ENCODE results near the gene C1GALT1.
A peak's percentile ranks its signal among the peaks of the same experiment; 100 is the strongest.

C1GALT1 gene

DNA sequence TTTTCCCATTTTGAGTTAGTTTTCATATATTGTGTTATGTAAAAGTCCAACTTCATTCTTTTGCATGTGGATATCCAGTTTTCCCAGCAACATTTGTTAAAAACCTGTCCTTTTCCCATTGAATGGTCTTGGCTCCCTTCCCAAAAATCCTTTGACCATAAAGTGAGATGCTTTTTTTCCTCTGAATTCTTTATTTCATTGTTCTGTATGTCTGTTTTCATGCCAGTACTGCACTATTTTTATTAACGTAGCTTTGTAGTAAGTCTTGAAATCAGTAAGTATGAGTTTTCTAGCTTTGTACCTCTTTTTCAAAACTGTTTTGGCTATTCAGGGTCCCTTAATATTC lies 20.0 kb downstream of the C1GALT1 start:
- no peak for DNase-seq

DNA sequence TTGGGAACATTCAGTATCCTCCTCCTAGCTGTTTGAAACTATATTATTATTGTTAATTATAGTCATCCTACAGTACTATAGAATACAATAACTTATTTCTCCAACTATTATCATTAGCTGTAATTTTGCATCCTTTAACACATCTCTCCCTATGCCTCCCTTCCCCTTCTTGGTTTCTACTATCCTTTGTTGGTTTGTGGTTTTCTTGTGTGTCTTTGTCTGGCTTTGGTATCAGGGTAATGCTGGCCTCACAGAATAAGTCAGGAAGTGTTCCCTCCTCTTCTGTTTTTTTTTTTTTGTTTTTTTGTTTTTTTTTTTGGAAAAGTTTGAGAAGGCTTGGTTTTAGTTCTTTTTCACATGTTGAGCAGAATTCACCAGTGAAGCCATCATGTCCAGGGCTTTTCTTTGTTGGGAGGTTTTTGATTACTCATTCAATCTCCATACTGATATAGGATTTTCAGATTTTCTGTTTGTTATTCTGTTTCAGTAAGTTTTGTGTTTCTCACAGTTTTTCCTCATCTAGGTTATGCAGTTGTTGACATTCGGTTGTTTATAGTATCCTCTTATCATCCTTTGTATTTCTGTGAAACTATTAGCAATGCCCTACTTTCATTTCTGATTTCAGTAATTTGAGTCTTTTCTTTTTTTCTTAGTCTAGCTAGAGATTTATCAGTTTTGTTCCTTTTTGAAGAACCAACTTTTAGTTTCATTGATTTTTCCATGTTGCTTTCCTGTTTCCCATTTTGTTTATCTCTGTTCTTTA lies 21.6 kb downstream of the C1GALT1 start:
- no peak for DNase-seq

- DNase-seq = no peak
Measured at GRCh38 chr7:7207876-7208275, 25.5 kb downstream of the C1GALT1 start.

DNA sequence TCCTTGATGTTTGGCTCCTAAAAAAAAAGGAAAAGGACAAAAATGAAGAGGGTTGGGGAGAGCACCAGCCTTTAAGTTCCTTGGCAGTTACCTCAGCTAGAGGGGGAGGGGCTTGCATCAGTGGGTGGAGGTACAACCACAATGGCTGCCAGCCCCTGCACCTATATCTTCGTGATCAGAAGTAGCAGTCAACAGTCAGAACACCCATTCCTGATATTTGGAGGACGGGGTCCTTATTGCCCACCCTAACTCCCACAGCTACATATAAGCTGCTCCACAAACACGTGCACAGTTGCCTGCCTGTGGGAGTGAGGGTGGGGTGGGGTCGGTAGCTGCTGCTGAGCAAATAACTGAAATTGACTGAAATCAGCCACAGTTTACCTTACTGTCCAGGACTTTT lies 26.2 kb downstream of the C1GALT1 start:
- no peak for DNase-seq

GRCh38 chr7:7209412-7210050 lies 27.2 kb downstream of the C1GALT1 start:
- no peak for DNase-seq

GRCh38 chr7:7210475-7211237 lies 28.3 kb downstream of the C1GALT1 start:
- DNase-seq = no peak

DNA sequence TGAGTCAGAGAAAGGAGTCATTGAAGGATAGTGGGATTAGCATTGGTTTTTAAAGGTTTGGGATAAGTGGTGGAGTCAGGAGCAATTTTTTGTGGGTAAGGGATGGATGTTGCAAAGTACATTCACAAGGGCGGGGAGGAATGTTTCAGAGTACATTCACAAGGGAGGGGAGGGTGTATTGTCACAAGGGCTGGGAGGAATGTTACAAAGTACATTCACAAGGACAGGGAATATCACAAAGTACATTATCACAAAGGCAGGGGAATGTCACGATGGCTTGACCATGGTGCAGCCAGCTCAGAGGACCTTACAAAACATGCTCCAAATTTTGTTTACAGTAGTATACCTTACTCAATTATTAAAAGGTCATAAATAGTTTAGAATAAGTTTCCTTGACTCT lies 30.3 kb downstream of the C1GALT1 start:
- no peak for DNase-seq

DNA sequence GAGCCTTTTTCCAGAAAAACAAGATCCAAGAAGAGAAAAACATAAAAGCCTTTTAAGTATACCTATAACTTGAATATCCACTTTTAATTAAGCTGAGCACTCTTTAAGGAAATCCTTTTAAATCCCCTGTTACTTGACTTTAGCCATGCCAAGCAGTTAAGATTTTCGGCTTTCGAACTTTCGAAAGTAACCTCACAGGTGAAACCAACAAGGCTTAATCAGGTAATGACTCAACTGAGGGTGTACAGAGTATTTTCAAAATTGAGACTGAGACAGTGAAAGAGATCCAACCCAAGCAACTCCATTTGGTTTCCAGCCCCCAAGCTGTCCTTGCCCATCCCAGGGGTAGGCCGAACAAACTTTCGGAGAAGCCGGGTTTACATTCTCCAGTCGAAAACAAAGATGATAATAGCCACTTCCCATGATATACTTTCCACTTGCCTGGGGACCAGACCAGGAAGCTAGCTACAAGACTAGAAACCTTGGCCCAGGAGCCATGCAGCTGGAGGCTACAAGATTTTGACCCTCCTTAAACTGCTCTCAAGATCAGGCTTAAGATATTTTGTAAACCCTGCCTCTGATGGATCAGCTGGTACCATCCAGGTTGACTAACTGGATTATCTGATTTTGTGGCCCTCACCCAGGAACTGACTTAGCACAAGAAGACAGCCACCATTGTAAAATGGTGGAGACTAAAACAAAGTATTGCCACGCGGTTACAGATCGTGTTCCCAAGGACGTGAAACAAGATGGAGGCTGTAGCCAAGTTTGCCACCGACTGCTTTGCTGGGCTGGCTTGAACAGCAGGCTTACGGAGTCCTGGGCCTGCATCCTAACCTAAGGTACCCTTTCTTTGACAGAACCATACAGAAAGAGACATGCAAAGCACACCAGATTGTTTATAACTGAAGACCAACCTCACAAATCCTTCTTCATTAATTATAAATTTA lies 32.3 kb downstream of the C1GALT1 start:
- DNase-seq = no peak

GRCh38 chr7:7216279-7216678 lies 33.9 kb downstream of the C1GALT1 start:
- DNase-seq = no peak

DNA sequence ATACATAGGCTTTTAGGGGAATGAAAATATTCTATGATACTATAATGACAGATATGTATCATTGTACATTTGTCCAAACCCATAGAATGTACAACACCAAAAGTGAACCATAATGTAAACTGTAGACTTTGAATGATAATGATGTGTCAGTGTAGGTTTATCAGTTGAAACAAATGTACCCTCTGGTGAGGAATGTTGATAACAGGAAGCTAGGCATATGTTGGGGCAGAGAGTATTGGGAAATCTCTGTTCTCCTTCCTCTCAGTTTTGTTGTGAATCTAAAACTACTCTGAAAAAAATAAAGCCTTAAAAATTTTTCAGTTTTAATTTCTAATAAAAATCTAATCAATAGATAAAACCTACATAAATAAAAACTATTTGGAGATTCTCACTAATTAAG lies 36.9 kb downstream of the C1GALT1 start:
- no peak for DNase-seq

DNA sequence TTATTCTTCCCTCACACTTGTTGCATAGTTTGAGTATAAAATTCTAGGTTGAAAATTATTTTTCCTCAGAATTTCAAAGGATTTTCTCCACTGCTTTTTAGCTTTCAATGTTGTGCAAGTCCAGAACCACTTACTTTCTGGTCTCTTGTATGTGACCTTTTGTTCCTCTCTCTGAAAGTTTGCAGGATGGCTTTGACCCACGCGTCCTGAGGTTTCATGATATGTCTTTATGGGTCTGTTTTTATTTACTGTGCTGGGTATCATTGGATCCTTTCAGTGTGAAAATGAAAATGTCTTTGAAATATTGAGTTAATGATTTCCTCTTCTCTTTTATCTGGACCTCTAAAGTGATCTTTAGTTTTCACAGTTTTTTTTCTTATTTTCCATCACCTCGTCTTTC lies 38.5 kb downstream of the C1GALT1 start:
- no peak for DNase-seq

DNA sequence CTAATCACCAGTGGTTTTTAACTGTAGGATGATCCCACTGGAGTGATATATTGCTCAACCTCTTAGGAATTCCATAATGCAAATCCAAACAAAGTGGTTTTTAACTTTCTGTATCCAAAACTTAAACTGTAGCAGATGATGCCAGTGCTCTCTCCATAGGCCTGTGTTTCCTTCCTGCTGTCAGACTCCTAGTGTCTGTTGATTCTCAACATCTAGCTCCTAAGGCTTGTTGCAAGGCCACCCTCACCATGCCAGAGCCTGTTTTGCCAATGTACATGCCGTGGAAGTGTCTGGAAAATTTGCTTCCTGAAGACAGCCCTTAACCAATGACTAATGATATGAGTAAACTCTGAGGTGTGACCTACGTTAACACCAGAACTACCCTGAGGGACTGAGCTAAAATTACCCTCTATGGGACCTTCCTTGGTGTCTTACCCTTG lies 39.3 kb downstream of the C1GALT1 start:
- no peak for DNase-seq

GRCh38 chr7:7223250-7223649 lies 40.9 kb downstream of the C1GALT1 start:
- no peak for DNase-seq

DNA sequence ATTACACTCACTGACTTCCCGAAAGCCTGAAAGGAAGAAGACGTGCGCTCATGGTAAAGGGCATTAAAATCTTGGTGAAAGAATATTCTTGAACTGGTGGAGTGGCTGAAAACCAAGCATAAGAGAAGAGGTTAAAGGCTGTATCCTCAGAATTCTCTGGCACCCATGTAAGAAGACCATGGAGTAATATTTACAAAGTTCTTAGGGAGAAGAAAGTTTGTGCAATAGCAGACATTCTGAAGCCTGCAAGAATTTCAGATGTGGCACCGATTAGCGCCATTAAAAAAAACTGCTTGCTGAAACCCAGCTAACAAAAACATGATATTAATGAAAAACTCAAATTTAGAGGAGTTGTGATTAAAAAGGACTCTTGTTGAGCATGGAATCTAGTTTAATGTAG lies 44.1 kb downstream of the C1GALT1 start:
- no peak for DNase-seq

DNA sequence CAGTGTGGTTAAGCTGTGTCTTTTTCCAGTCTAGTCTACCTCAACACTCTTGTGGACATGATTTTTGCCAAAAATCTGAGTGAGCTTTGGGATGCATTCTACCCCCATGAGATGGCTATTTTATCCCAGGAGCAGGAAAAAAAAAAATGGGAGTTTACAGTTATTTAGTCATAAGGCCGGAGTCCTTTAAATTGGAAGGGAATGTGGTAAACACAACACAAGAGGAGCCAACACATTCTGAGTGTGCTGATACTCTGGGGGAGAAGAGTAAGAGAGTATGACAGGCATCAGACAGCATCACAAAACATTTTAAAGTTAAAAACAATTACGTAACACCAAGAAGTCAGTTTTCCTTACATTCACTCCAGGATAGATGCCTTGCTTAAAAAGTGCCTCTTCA lies 46.1 kb downstream of the C1GALT1 start:
- no peak for DNase-seq

GRCh38 chr7:7228967-7229366 lies 46.6 kb downstream of the C1GALT1 start:
- DNase-seq = no peak

GRCh38 chr7:7231000-7231399 lies 48.7 kb downstream of the C1GALT1 start:
- no peak for DNase-seq

- DNase-seq = no peak
Measured at GRCh38 chr7:7231865-7232264, 49.5 kb downstream of the C1GALT1 start.

DNA sequence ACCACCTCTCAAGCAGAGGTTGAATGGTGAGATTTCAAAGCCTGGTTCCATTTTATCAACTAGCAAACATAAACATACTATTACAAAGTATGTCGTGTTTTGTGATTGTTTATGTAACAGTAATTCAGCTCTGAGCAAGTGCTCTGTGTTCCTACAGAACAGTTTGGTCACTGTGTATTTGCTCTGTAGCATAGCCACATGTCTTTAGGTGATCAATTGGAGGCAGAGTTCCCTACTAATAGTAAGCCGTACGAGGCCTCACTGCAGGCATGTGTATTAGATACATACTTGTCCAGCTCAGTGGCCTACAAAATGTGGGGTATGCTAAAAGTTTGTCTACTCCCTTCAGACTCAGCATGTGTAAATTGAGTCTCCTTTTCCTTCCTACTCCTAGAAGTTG lies 53.0 kb downstream of the C1GALT1 start:
- DNase-seq = no peak

DNA sequence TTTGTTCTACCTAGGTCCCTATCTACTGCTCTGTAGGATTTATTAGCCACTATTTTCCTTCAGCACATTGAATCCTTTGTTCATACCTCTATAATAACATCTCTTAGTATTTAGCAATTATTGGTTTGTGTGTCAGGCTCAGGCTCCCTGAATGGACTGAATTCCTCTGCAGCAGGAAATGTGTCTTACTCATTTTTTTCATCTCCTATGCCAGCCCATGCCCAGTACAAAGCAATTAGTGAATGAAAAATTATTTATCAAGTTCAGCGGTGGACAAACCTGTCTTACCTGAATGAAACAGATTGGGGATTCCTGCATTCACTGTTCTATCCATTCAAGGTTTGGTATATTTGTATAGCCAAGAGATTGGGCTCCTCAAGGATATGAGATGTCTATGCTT lies 53.7 kb downstream of the C1GALT1 start:
- no peak for DNase-seq

DNA sequence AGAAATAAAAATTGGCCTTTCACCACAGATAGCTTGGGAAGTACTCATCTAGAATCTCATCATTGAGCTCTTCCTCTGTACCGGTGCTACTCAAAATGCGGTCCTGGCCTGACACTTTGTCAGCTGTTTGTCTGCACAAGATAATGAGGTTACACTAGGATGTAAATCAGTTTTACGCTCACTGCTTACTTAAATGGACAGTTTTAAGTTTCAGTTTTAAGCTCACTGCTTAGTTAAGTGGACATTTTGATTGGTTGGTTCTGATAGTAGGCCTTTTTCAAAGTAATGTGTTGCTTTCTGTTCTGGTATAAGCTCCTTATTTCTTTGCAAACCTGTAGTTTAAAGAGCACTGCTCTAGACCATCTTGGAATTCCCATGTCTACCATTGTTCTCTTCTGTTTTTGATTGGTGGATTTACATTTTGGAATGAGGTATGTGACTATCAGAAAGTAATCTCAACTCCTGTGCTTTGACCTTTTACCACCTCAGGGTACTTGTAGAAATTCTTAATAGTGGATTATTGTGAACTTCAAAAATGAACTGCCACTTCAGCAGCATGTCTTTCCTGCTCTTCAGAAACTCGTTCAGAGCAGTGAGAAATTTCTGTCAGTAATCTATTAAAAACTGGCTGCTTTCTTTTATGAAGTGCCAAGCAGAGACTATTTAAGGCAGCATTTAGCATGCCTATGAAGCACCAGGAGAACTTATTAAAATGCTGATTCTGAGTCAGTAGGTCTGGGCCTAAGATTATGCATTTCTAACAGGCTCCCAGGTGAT lies 55.0 kb downstream of the C1GALT1 start:
- peak; percentile 7 for DNase-seq

GRCh38 chr7:7237978-7238267 lies 55.6 kb downstream of the C1GALT1 start:
- DNase-seq = peak; percentile 6
